A673 (cell line): ENCODE results near the gene PML. TPM values are rescaled to one million over a fixed set of nuclear protein-coding genes. Genes with fewer than 3 reads are reported as not detected.
"Not testable (repeated sequence)": the region's sequence is repeated elsewhere in the genome, so short reads cannot be mapped to it uniquely, and the experiment has no call there.

Experiments used
- BruUV-seq: library from RNA; stranded (reverse); fragments of 400-500 nt; replicated peaks from 2 replicates; lab custom pipeline; 2021; lab: Mats Ljungman, UMichigan
- CTCF ChIA-PET: fragments of 300-600 bp; sonication (Branson Sonifier 250); formaldehyde crosslinking; loops from one replicate; lab custom pipeline; 2022; ENCODE audit warnings: antibody characterized with exemption; lab: Charles Lee
- POLR2A ChIA-PET: fragments of 300-600 bp; sonication (Branson Sonifier 250); formaldehyde crosslinking; loops from one replicate; lab custom pipeline; 2022; ENCODE audit warnings: antibody characterized with exemption; ENCODE audit not compliant: low non-redundant PET; lab: Charles Lee
- DNase-seq: peaks from one replicate; pipeline ENCODE4 v3.0.0-alpha.2; 2015; ENCODE audit warnings: low spot score
- H3K27ac ChIP-seq: fragments of 200-600 bp; sonication (generic); 2 replicates; pipeline ENCODE4 v1.5.1; 2016; ENCODE audit warnings: mixed run types, low read depth, mild to moderate bottlenecking, mixed read lengths, antibody characterized with exemption, low read length; ENCODE audit not compliant: poor library complexity, severe bottlenecking
- H3K27me3 ChIP-seq: fragments of 200-600 bp; sonication (generic); replicated peaks from 2 replicates; pipeline ENCODE4 v1.6.1; 2017; ENCODE audit warnings: mixed run types, low read depth, mild to moderate bottlenecking, mixed read lengths, antibody characterized with exemption, low read length; ENCODE audit not compliant: insufficient read depth, poor library complexity
- H3K36me3 ChIP-seq: fragments of 200-600 bp; sonication (generic); 2 replicates; pipeline ENCODE4 v1.6.1; 2016; ENCODE audit warnings: mixed run types, mild to moderate bottlenecking, mixed read lengths, antibody characterized with exemption, low read length; ENCODE audit not compliant: insufficient read depth, poor library complexity, severe bottlenecking
- H3K4me1 ChIP-seq: fragments of 200-600 bp; sonication (generic); 2 replicates; pipeline ENCODE4 v1.6.1; 2017; ENCODE audit warnings: mixed run types, mild to moderate bottlenecking, mixed read lengths, antibody characterized with exemption, low read length; ENCODE audit not compliant: insufficient read depth, poor library complexity, severe bottlenecking
- H3K4me3 ChIP-seq: fragments of 200-600 bp; sonication (generic); 2 replicates; pipeline ENCODE4 v1.5.1; 2016; ENCODE audit warnings: low read depth, mixed run types, mild to moderate bottlenecking, mixed read lengths, low read length; ENCODE audit not compliant: poor library complexity, severe bottlenecking
- H3K9me3 ChIP-seq: fragments of 200-600 bp; sonication (generic); 2 replicates; pipeline ENCODE4 v1.6.1; 2016; ENCODE audit warnings: mixed run types, low read depth, mild to moderate bottlenecking, mixed read lengths, antibody characterized with exemption, low read length; ENCODE audit not compliant: poor library complexity, severe bottlenecking
- CTCF ChIP-seq: fragments of 300-800, 200-600 bp; sonication (generic); conservative IDR thresholded peaks from 2 replicates; pipeline ENCODE4 v1.5.1; 2017; ENCODE audit warnings: low read depth, mild to moderate bottlenecking, antibody characterized with exemption, low read length, moderate library complexity, mixed read lengths
- EZH2 ChIP-seq: fragments of 200-600 bp; sonication (generic); IDR thresholded peaks from 2 replicates; pipeline ENCODE4 v1.6.1; 2017; ENCODE audit warnings: borderline replicate concordance, low read depth, mild to moderate bottlenecking, mixed read lengths, antibody characterized with exemption, low read length; ENCODE audit not compliant: poor library complexity, severe bottlenecking
- intact Hi-C: fragments of 100-400 bp; cut with micrococcal nuclease; formaldehyde crosslinking; loops from one replicate; pipeline ENCODE4 v1.10.0; 2022; ENCODE audit not compliant: unreplicated experiment
- total RNA-seq: library from RNA; stranded (reverse); gene quantifications from 2 replicates; pipeline ENCODE4 v1.2.3, GENCODE V29; 2021

The PML gene
- total RNA-seq, 1 experiment from 2014 or later, result 40.0 TPM

- H3K4me3 ChIP-seq, result no peak overlapping the region
- H3K36me3 ChIP-seq, result no peaks in the 10 kb centered on the region
- no TSS peak for BruUV-seq
Measured at GRCh38 chr15:74060251-74060650, 65.7 kb downstream of the PML start.

GRCh38 chr15:74062236-74062635, 67.7 kb downstream of the PML start:
- Histone ChIP-seq H3K27me3 (no peaks in the 10 kb centered on the region), H3K4me1 (no peaks in the 10 kb centered on the region), H3K9me3 (no peaks in the 10 kb centered on the region), H3K36me3 (no peaks in the 10 kb centered on the region), H3K27ac (no peak overlapping the region), H3K4me3 (no peak overlapping the region)
- intact Hi-C loops, result no loop called here
- TF ChIP-seq CTCF, result no peak
- no peak for TF ChIP-seq EZH2
- ChIA-PET POLR2A (no interaction called here), CTCF (no interaction called here)
- no peak for DNase-seq
- no TSS peak for BruUV-seq

More at GRCh38 chr15:74060251-74060650, 65.7 kb downstream of the PML start:
- no peak for DNase-seq
- Histone ChIP-seq H3K27me3 (no peaks in the 10 kb centered on the region), H3K27ac (no peak overlapping the region), H3K4me1 (no peaks in the 10 kb centered on the region), H3K9me3 (no peaks in the 10 kb centered on the region)
- intact Hi-C loops, result no loop called here
- TF ChIP-seq CTCF (no peak), EZH2 (no peak)
- CTCF ChIA-PET, result no interaction called here
- POLR2A ChIA-PET, result no interaction called here

- no TSS peak for BruUV-seq
- intact Hi-C loops, result no loop called here
- Histone ChIP-seq H3K36me3 (no peaks in the 10 kb centered on the region), H3K27me3 (no peaks in the 10 kb centered on the region), H3K4me1 (no peaks in the 10 kb centered on the region), H3K4me3 (no peak overlapping the region), H3K9me3 (no peaks in the 10 kb centered on the region), H3K27ac (no peak overlapping the region)
- ChIA-PET POLR2A (no interaction called here), CTCF (no interaction called here)
- TF ChIP-seq CTCF (no peak), EZH2 (no peak)
- DNase-seq, result no peak
Measured at GRCh38 chr15:74062671-74063070, 68.2 kb downstream of the PML start.

- DNase-seq, CTCF ChIA-PET, H3K9me3 ChIP-seq, H3K27ac ChIP-seq, POLR2A ChIA-PET, intact Hi-C loops, H3K27me3 ChIP-seq, H3K4me3 ChIP-seq, H3K4me1 ChIP-seq, H3K36me3 ChIP-seq, BruUV-seq: not testable (repeated sequence)
Measured at GRCh38 chr15:74063425-74064146, 69.1 kb downstream of the PML start.

GRCh38 chr15:74064183-74064582, 69.7 kb downstream of the PML start:
- intact Hi-C loops, DNase-seq, POLR2A ChIA-PET, H3K4me3 ChIP-seq, H3K4me1 ChIP-seq, H3K9me3 ChIP-seq, CTCF ChIA-PET, H3K27ac ChIP-seq, H3K27me3 ChIP-seq, H3K36me3 ChIP-seq, BruUV-seq: not testable (repeated sequence)
